ENCODE data around the gene RWDD3.

The RWDD3 gene

GRCh38 chr1:95207223-95207935 lies 26.6 kb upstream of the RWDD3 start:
- Histone ChIP-seq H3K9me2 (replicated peaks; ENCODE audit: insufficient read depth, low read length) (no peaks in the 10 kb centered on the region), H3K9me3 (ENCODE audit: insufficient read depth, low read length) (no peaks in the 10 kb centered on the region), H3K79me2 (ENCODE audit: insufficient read depth, low read length) (no peaks in the 10 kb centered on the region), H2AFZ (ENCODE audit: low read depth, low read length, severe bottlenecking) (no peak overlapping the region), H3K4me3 (ENCODE audit: insufficient read depth, low read length, poor library complexity, severe bottlenecking) (no peak overlapping the region), H3K36me3 (ENCODE audit: low read length) (no peaks in the 10 kb centered on the region), H4K20me1 (ENCODE audit: low read depth, low read length) (no peaks in the 10 kb centered on the region), H3K4me2 (ENCODE audit: low read depth, low read length, poor library complexity, severe bottlenecking) (no peak overlapping the region), H3K27ac (ENCODE audit: low read depth, low read length) (no peak overlapping the region), H3K9ac (ENCODE audit: low read length) (no peak overlapping the region), H3F3A (ENCODE audit: insufficient read depth) (no peaks in the 10 kb centered on the region), H3K27me3 (ENCODE audit: low read length) (no peaks in the 10 kb centered on the region)
- TF ChIP-seq CTCF (IDR thresholded peaks at IDR 0.05; ENCODE audit: insufficient read depth, low read length, poor library complexity, severe bottlenecking) (no peak), EZH2phosphoT487 (conservative IDR thresholded peaks at IDR 0.05; ENCODE audit: low read length) (no peak)

GRCh38 chr1:95208876-95209275 lies 25.1 kb upstream of the RWDD3 start:
- H3F3A ChIP-seq (ENCODE audit: insufficient read depth): no peaks in the 10 kb centered on the region
- no peak overlapping the region for H2AFZ ChIP-seq (ENCODE audit: low read depth, low read length, severe bottlenecking)
- no peaks in the 10 kb centered on the region for H3K79me2 ChIP-seq (ENCODE audit: insufficient read depth, low read length)
- no peaks in the 10 kb centered on the region for H3K9me2 ChIP-seq (replicated peaks; ENCODE audit: insufficient read depth, low read length)
- H3K9ac ChIP-seq (ENCODE audit: low read length): no peak overlapping the region
- H4K20me1 ChIP-seq (ENCODE audit: low read depth, low read length): no peaks in the 10 kb centered on the region
- H3K27me3 ChIP-seq (ENCODE audit: low read length): no peaks in the 10 kb centered on the region
- TF ChIP-seq EZH2phosphoT487 (conservative IDR thresholded peaks at IDR 0.05; ENCODE audit: low read length) (no peak), CTCF (IDR thresholded peaks at IDR 0.05; ENCODE audit: insufficient read depth, low read length, poor library complexity, severe bottlenecking) (no peak)
- no peaks in the 10 kb centered on the region for H3K36me3 ChIP-seq (ENCODE audit: low read length)
- H3K27ac ChIP-seq (ENCODE audit: low read depth, low read length): no peak overlapping the region
- H3K4me3 ChIP-seq (ENCODE audit: insufficient read depth, low read length, poor library complexity, severe bottlenecking): no peak overlapping the region
- no peaks in the 10 kb centered on the region for H3K9me3 ChIP-seq (ENCODE audit: insufficient read depth, low read length)
- no peak overlapping the region for H3K4me2 ChIP-seq (ENCODE audit: low read depth, low read length, poor library complexity, severe bottlenecking)

DNA sequence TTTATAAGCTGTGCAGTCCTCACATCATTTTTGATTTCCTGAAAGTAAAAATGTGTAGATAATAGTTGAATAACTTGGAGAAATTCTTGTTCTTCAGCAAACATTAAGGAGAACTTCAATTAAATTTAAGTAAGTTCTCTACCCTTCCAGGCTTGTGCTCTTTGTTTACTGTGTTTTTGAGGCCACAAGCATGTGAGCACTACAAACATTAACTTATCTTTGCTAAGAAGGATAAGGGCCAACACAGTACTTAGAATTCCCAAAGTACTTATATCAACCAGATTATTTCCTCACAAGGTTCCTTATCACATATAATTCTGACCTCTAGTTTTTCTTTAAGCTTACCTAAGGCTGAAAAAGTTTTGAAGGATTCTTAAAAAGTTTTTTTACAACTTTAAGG lies 24.7 kb upstream of the RWDD3 start:
- H3K4me3 ChIP-seq (ENCODE audit: insufficient read depth, low read length, poor library complexity, severe bottlenecking): no peak overlapping the region
- no peak overlapping the region for H3K27ac ChIP-seq (ENCODE audit: low read depth, low read length)
- H3K79me2 ChIP-seq (ENCODE audit: insufficient read depth, low read length): no peaks in the 10 kb centered on the region
- no peaks in the 10 kb centered on the region for H3K9me2 ChIP-seq (replicated peaks; ENCODE audit: insufficient read depth, low read length)
- H3K27me3 ChIP-seq (ENCODE audit: low read length): no peaks in the 10 kb centered on the region
- TF ChIP-seq EZH2phosphoT487 (conservative IDR thresholded peaks at IDR 0.05; ENCODE audit: low read length): no peak
- no peak for TF ChIP-seq CTCF (IDR thresholded peaks at IDR 0.05; ENCODE audit: insufficient read depth, low read length, poor library complexity, severe bottlenecking)
- no peak overlapping the region for H3K4me2 ChIP-seq (ENCODE audit: low read depth, low read length, poor library complexity, severe bottlenecking)
- H3F3A ChIP-seq (ENCODE audit: insufficient read depth): no peaks in the 10 kb centered on the region
- H3K9me3 ChIP-seq (ENCODE audit: insufficient read depth, low read length): no peaks in the 10 kb centered on the region
- H3K9ac ChIP-seq (ENCODE audit: low read length): no peak overlapping the region
- no peak overlapping the region for H2AFZ ChIP-seq (ENCODE audit: low read depth, low read length, severe bottlenecking)
- H3K36me3 ChIP-seq (ENCODE audit: low read length): no peaks in the 10 kb centered on the region
- no peaks in the 10 kb centered on the region for H4K20me1 ChIP-seq (ENCODE audit: low read depth, low read length)

All from SU-DHL-6 (cell line).